Omental fat pad (tissue), 4 donors: Measurements from ENCODE around the gene FILIP1. TPM values are rescaled to one million over a fixed set of nuclear protein-coding genes. Genes with fewer than 3 reads are reported as not detected.

Source experiments
- ATAC-seq: fragments of 150-250 bp; one replicate; pipeline ENCODE4 v1.9.1; 2016; ENCODE audit warnings: mild to moderate bottlenecking, moderate library complexity; ENCODE audit not compliant: low FRiP score
- DNase-seq: peaks from one replicate; pipeline ENCODE4 v3.0.0-alpha.2; 2019; ENCODE audit warnings: low spot score
- total RNA-seq, 4 donors: library from RNA; depleted of rRNA; stranded (reverse); fragments of >200 nt; gene quantifications; one replicate each; pipeline ENCODE4 v1.1.0, GENCODE V29; 2016
- TF ChIP-seq, protein P1 (sequence below), 3 donors: fragments of 450-650 bp; IDR thresholded peaks; one replicate each; pipeline ENCODE4 v1.5.1; 2016 to 2017; ENCODE audit warnings: antibody characterized with exemption in 3 of 3, mild to moderate bottlenecking in 3 of 3, moderate library complexity in 2 of 3

The FILIP1 gene
- total RNA-seq, 4 donors from 2014 or later = 3.0 to 15.9 (median 5.7) TPM

- ATAC-seq = no peak
- TF ChIP-seq, protein P1, sequence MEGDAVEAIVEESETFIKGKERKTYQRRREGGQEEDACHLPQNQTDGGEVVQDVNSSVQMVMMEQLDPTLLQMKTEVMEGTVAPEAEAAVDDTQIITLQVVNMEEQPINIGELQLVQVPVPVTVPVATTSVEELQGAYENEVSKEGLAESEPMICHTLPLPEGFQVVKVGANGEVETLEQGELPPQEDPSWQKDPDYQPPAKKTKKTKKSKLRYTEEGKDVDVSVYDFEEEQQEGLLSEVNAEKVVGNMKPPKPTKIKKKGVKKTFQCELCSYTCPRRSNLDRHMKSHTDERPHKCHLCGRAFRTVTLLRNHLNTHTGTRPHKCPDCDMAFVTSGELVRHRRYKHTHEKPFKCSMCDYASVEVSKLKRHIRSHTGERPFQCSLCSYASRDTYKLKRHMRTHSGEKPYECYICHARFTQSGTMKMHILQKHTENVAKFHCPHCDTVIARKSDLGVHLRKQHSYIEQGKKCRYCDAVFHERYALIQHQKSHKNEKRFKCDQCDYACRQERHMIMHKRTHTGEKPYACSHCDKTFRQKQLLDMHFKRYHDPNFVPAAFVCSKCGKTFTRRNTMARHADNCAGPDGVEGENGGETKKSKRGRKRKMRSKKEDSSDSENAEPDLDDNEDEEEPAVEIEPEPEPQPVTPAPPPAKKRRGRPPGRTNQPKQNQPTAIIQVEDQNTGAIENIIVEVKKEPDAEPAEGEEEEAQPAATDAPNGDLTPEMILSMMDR (IDR thresholded peaks at IDR 0.05) = no peak
Observed at GRCh38 chr6:75423386-75423785, 70.2 kb downstream of the FILIP1 start.

GRCh38 chr6:75422024-75422639 lies 71.5 kb downstream of the FILIP1 start:
- no peak for ATAC-seq
- no peak for DNase-seq
- TF ChIP-seq, protein P1 (IDR thresholded peaks at IDR 0.05) = no peak

More at GRCh38 chr6:75423386-75423785, 70.2 kb downstream of the FILIP1 start:
- DNase-seq = no peak

DNA sequence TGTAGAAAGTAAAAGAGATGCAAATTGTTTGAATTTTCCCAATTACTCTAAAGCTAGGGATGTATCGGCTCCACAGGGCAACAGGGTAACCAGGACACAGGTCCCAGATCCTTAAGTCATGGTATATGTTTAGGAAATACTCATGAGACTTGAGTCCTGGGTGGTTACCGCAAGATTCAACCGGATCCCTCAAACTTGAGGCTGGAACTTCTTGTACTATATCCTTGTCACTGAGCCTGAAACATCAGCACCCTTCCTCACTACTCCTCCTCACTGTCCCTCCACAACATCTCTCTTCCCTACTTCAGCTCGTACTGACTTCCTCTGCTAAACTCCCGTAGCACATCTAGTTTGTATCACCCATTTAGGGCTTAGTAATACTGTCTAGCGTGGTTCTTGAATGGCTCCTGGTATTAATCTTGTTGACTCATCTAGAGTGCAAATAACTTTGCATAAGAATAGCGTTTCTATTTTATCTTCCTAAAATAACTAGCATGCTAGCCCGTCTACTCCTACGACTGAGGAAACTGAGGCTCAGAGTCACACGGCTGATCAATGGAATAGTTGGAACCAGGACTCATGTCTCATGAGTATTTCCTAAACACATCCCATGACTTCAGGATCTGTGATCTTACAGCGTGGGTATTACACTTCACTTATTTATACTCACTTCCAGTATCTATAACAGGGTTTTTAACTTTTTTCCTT lies 72.1 kb downstream of the FILIP1 start:
- ATAC-seq (no peak), DNase-seq (no peak)
- TF ChIP-seq, protein P1 (IDR thresholded peaks at IDR 0.05) = no peak

- ATAC-seq = no peak
- DNase-seq = no peak
- TF ChIP-seq, protein P1 (IDR thresholded peaks at IDR 0.05) = no peak
Observed at GRCh38 chr6:75419980-75420379, 73.6 kb downstream of the FILIP1 start.

DNA sequence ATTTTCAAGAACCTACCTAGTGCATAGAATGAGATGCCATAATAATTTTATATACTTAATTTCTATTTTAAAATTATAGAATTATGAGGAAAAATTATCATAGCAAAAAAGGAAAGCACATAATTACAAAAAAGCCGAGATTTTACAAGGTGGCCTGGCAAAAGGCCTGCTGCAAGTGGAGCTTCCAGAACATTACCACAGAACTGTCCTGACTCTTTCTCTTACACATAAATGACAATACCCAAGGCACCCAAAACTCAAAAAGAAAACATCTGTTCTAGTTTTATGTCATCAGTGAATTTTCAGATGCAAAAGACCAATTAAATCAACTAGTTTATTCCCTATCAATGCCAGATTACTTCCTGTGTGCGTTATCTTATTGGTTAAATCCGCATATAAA lies 74.2 kb downstream of the FILIP1 start:
- no peak for DNase-seq
- TF ChIP-seq, protein P1 (IDR thresholded peaks at IDR 0.05) = no peak
- no peak for ATAC-seq

DNA sequence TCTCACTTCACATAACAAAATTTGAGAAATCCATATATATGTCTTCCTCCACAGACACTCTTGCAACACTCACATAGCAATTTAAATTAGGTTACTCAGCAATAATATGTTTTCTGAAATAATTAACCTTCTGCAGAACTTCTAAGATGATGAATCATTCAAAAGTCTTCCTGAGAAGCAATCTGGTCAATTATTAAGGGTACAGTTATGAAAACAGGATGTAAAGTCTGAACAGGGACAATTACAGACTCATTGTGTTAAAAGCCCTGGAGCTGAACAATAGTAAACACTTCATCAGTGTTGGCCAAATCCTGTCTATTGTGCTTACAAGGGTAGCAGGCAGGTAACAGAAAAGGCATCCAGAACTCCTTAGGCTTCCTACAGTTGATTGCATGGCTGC lies 75.4 kb downstream of the FILIP1 start:
- TF ChIP-seq, protein P1 (IDR thresholded peaks at IDR 0.05) = no peak
- DNase-seq = no peak
- no peak for ATAC-seq

GRCh38 chr6:75416443-75416842 lies 77.2 kb downstream of the FILIP1 start:
- ATAC-seq (no peak), DNase-seq (no peak)

More at GRCh38 chr6:75416443-75416842, 77.2 kb downstream of the FILIP1 start:
- TF ChIP-seq, protein P1 (IDR thresholded peaks at IDR 0.05) = no peak
